SH-SY5Y (cell line): Measurements from ENCODE around the gene IFI44.

Experiments used
- GATA2 ChIP-seq: IDR thresholded peaks from 2 replicates; pipeline ENCODE4 v1.6.1; 2011; ENCODE audit warnings: mild to moderate bottlenecking, low read depth, low read length
- GATA3 ChIP-seq: IDR thresholded peaks from 2 replicates; pipeline ENCODE4 v1.6.1; 2011; ENCODE audit warnings: low read depth, mild to moderate bottlenecking, low read length, moderate library complexity

DNA sequence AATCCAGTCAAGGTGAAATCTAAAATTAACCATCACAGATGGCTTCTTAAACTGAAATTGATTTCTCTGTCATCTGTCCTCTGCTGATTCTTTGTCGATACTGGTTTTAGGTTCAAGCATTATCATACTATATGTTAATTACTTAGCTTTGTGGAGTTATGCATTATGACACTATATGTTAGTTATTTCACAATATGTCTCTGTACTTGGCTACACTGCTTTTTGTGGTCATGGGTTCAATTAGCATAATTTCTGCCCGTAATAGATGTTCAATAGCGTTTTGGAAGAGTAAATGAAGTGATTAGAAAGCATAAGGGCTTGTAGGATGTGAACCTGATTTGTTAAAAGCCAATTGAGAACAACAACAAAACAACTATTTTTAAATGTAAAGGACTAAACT is 28.2 kb downstream of the IFI44 start:
- TF ChIP-seq GATA2: no peak
- TF ChIP-seq GATA3: no peak
